ENCODE data around the gene RIIAD1.

DNA sequence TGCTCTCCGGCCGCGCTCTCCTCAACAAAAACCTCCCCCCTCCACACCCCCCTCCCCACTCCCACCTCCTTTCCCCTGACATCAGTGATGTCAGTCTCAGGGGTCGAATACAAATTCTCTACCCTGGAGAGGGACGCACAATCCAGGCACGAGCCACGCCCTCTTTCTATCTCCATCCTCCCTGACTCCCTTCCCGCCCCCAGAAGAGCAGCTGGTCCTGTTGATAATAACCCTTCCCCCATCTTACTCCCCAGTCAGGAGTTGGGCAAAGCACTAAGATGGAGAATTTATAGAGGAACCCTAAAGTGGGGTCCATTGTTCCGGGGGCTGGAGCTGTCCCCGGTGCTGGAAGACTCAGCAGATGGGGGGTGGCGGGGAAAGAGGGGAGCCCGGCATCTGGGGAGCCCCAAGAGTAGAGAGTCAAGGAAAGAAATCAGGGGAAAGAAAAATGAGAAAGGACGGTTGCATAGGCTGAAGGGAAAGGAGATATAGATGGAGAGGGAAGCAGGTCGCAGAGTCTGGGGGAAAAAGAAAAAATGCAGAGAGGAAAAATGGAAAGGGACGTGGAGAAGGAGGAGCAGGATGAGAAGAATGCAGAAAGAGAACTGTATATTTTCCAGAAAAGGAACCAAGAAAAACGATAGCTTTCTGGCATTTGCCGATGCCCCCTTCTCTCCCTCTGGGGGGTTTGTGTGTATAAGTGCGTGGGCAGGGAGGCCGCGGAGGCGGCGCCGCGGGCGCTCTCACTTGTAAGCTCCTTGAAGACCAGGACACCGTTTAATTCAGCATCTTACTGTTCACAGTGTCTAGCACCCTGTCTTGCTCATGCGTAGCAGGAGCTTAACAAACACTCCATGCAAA lies 4.3 kb upstream of the RIIAD1 start, which contains the start of gene CELF3:
- TF ChIP-seq, protein P1, sequence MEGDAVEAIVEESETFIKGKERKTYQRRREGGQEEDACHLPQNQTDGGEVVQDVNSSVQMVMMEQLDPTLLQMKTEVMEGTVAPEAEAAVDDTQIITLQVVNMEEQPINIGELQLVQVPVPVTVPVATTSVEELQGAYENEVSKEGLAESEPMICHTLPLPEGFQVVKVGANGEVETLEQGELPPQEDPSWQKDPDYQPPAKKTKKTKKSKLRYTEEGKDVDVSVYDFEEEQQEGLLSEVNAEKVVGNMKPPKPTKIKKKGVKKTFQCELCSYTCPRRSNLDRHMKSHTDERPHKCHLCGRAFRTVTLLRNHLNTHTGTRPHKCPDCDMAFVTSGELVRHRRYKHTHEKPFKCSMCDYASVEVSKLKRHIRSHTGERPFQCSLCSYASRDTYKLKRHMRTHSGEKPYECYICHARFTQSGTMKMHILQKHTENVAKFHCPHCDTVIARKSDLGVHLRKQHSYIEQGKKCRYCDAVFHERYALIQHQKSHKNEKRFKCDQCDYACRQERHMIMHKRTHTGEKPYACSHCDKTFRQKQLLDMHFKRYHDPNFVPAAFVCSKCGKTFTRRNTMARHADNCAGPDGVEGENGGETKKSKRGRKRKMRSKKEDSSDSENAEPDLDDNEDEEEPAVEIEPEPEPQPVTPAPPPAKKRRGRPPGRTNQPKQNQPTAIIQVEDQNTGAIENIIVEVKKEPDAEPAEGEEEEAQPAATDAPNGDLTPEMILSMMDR (IDR thresholded peaks at IDR 0.05), result no peak
- TF ChIP-seq EZH2 (IDR thresholded peaks at IDR 0.05) (peak; percentile 41), EZH2phosphoT487 (IDR thresholded peaks at IDR 0.05) (no peak)
